ENCODE results near the gene DENND4C.
"Not testable (repeated sequence)": the region's sequence is repeated elsewhere in the genome, so short reads cannot be mapped to it uniquely, and the experiment has no call there.

The DENND4C gene

DNA sequence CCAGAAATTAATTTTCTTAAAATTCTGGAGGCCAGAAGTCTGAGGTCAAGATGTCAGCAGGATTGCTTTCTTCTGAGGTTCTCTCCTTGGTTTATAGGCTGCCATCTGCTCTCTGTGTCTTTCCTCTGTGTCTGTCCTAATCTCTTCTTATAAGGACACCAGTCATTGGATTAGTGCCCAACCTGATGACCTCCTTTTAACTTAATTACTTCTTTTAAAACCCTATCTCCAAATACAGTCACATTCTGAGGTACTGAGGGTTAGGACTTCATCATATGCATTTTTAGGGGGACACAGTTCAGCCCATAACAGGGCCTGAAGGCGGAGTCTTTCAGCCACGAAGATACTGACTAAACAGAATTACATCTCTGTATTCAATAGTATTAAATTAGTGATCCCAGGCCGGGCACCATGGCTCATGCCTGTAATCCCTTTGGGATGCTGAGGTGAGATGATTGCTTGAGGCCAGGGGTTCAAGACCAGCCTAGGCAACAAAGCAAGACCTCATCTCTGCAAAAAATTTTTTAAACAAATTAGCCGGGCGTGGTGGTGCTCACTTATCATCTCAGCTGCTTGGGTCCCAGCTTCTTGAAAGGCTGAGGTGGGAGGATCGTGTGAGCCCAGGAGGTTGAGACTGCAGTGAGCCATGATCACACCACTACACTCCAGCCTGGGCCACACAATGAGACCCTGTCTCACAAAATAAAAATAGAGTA is 155.5 kb downstream of the DENND4C start:
- H3K4me2 ChIP-seq (ENCODE audit: low read depth, low read length) = no peak overlapping the region
- H3K4me3 ChIP-seq (ENCODE audit: low read length) = no peak overlapping the region
- no peak for TF ChIP-seq EZH2 (optimal IDR thresholded peaks at IDR 0.05; ENCODE audit: low read depth, low read length)
- TF ChIP-seq, protein P1, sequence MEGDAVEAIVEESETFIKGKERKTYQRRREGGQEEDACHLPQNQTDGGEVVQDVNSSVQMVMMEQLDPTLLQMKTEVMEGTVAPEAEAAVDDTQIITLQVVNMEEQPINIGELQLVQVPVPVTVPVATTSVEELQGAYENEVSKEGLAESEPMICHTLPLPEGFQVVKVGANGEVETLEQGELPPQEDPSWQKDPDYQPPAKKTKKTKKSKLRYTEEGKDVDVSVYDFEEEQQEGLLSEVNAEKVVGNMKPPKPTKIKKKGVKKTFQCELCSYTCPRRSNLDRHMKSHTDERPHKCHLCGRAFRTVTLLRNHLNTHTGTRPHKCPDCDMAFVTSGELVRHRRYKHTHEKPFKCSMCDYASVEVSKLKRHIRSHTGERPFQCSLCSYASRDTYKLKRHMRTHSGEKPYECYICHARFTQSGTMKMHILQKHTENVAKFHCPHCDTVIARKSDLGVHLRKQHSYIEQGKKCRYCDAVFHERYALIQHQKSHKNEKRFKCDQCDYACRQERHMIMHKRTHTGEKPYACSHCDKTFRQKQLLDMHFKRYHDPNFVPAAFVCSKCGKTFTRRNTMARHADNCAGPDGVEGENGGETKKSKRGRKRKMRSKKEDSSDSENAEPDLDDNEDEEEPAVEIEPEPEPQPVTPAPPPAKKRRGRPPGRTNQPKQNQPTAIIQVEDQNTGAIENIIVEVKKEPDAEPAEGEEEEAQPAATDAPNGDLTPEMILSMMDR (IDR thresholded peaks at IDR 0.05; ENCODE audit: low read length) = no peak
- no peak for TF ChIP-seq EZH2phosphoT487 (IDR thresholded peaks at IDR 0.05; ENCODE audit: low read length)
- H3K9me3 ChIP-seq (replicated peaks; ENCODE audit: insufficient read depth, low read length) = no peaks in the 10 kb centered on the region
- H3K27ac ChIP-seq (ENCODE audit: low read length) = no peak overlapping the region
- no peaks in the 10 kb centered on the region for H3K9me2 ChIP-seq (replicated peaks; ENCODE audit: insufficient read depth, low read length)
- H3F3A ChIP-seq (ENCODE audit: insufficient read depth, low read length) = 0 out of 2 replicates have a peak, but pooled peaks cover 2% of the 10 kb centered on the region
- H4K20me1 ChIP-seq (ENCODE audit: insufficient read depth, low read length) = no peaks in the 10 kb centered on the region
- no peak overlapping the region for H2AFZ ChIP-seq (ENCODE audit: low read length)
- no peaks in the 10 kb centered on the region for H3K27me3 ChIP-seq (replicated peaks; ENCODE audit: insufficient read depth, low read length)
- no peaks in the 10 kb centered on the region for H3K4me1 ChIP-seq (ENCODE audit: low read length)
- H3K79me2 ChIP-seq (ENCODE audit: low read length) = no peaks in the 10 kb centered on the region
- no peaks in the 10 kb centered on the region for H3K36me3 ChIP-seq (replicated peaks; ENCODE audit: insufficient read depth, low read length)
- no peak for DNase-seq
- H3K9ac ChIP-seq (ENCODE audit: low read length) = no peak overlapping the region

DNA sequence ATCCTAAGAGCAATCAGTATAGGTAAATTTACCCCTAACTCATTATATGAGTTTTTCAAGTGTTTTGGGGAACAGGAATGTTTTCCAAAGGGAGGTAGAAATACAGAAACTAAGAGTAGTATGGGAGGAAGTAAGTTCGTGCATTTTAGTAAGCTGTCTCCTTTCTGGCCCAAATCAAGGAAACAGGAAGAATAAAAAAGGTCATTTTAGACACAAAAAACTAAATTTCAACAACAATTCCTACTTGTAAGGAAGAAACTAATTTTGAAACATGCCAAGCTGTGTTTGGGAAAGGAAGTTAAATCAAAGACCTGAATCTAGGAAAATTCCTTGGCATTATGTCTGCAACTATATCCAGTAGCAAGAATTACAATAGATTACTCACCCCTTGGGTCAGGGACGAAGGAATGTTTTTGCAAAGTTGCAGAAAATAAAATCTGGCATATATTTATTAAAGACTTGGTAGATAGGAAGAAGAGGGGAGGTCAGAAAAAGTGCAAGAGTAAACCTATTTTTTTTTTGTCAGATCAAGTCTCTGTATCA is 156.1 kb downstream of the DENND4C start:
- Histone ChIP-seq H3K9ac (ENCODE audit: low read length) (no peak overlapping the region), H2AFZ (ENCODE audit: low read length) (no peak overlapping the region), H4K20me1 (ENCODE audit: insufficient read depth, low read length) (no peaks in the 10 kb centered on the region), H3K9me2 (replicated peaks; ENCODE audit: insufficient read depth, low read length) (no peaks in the 10 kb centered on the region), H3K4me2 (ENCODE audit: low read depth, low read length) (no peak overlapping the region), H3F3A (ENCODE audit: insufficient read depth, low read length) (no peaks in the 10 kb centered on the region), H3K4me3 (ENCODE audit: low read length) (no peak overlapping the region), H3K9me3 (replicated peaks; ENCODE audit: insufficient read depth, low read length) (no peaks in the 10 kb centered on the region), H3K36me3 (replicated peaks; ENCODE audit: insufficient read depth, low read length) (no peaks in the 10 kb centered on the region), H3K4me1 (ENCODE audit: low read length) (no peaks in the 10 kb centered on the region), H3K27me3 (replicated peaks; ENCODE audit: insufficient read depth, low read length) (no peaks in the 10 kb centered on the region), H3K27ac (ENCODE audit: low read length) (no peak overlapping the region), H3K79me2 (ENCODE audit: low read length) (no peaks in the 10 kb centered on the region)
- TF ChIP-seq, protein P1 (IDR thresholded peaks at IDR 0.05; ENCODE audit: low read length) = no peak
- no peak for TF ChIP-seq EZH2 (optimal IDR thresholded peaks at IDR 0.05; ENCODE audit: low read depth, low read length)
- no peak for DNase-seq

DNA sequence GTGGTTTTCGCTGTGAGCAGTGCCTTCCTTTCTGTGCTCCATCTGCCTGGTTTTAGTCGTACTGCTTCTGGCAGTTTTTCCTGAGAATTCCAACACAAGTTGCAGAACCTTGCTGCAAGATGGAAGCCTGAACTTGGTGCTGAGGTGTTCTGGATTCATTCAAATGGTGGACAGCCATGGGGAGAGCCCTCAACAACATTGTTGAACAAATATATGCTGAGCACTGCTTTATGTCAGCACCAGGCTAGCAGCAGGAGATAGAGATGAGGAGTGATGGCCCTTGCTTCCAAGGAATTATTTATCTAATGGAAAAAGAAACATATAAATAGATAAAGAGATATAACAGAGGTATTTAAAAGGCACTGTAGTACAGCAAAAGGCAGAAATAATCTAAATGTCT is 156.8 kb downstream of the DENND4C start:
- H3K9me3 ChIP-seq (replicated peaks; ENCODE audit: insufficient read depth, low read length) = no peaks in the 10 kb centered on the region
- no peak overlapping the region for H3K4me2 ChIP-seq (ENCODE audit: low read depth, low read length)
- TF ChIP-seq EZH2 (optimal IDR thresholded peaks at IDR 0.05; ENCODE audit: low read depth, low read length) (no peak), EZH2phosphoT487 (IDR thresholded peaks at IDR 0.05; ENCODE audit: low read length) (no peak)
- TF ChIP-seq, protein P1 (IDR thresholded peaks at IDR 0.05; ENCODE audit: low read length) = no peak
- DNase-seq = no peak
- no peak overlapping the region for H2AFZ ChIP-seq (ENCODE audit: low read length)
- H4K20me1 ChIP-seq (ENCODE audit: insufficient read depth, low read length) = no peaks in the 10 kb centered on the region
- H3K9me2 ChIP-seq (replicated peaks; ENCODE audit: insufficient read depth, low read length) = no peaks in the 10 kb centered on the region
- H3K4me1 ChIP-seq (ENCODE audit: low read length) = no peaks in the 10 kb centered on the region
- H3K9ac ChIP-seq (ENCODE audit: low read length) = no peak overlapping the region
- H3K79me2 ChIP-seq (ENCODE audit: low read length) = no peaks in the 10 kb centered on the region
- H3K4me3 ChIP-seq (ENCODE audit: low read length) = no peak overlapping the region
- no peaks in the 10 kb centered on the region for H3K36me3 ChIP-seq (replicated peaks; ENCODE audit: insufficient read depth, low read length)
- no peaks in the 10 kb centered on the region for H3F3A ChIP-seq (ENCODE audit: insufficient read depth, low read length)
- H3K27me3 ChIP-seq (replicated peaks; ENCODE audit: insufficient read depth, low read length) = no peaks in the 10 kb centered on the region
- H3K27ac ChIP-seq (ENCODE audit: low read length) = no peak overlapping the region

- H3K27me3 ChIP-seq (replicated peaks; ENCODE audit: insufficient read depth, low read length); H3K4me3 ChIP-seq (ENCODE audit: low read length); H3K4me2 ChIP-seq (ENCODE audit: low read depth, low read length); H3K4me1 ChIP-seq (ENCODE audit: low read length); H3K27ac ChIP-seq (ENCODE audit: low read length); H3K9ac ChIP-seq (ENCODE audit: low read length); H3K9me3 ChIP-seq (replicated peaks; ENCODE audit: insufficient read depth, low read length); H3K36me3 ChIP-seq (replicated peaks; ENCODE audit: insufficient read depth, low read length); DNase-seq; H3K79me2 ChIP-seq (ENCODE audit: low read length); H4K20me1 ChIP-seq (ENCODE audit: insufficient read depth, low read length); H3F3A ChIP-seq (ENCODE audit: insufficient read depth, low read length); H2AFZ ChIP-seq (ENCODE audit: low read length); H3K9me2 ChIP-seq (replicated peaks; ENCODE audit: insufficient read depth, low read length): not testable (repeated sequence)
These were observed 159.0 kb downstream of the DENND4C start for GRCh38 chr9:19389539-19389938.
